ENCODE data around the gene TMEM121B.

Gene TMEM121B

GRCh38 chr22:17109976-17110375, 11.2 kb downstream of the TMEM121B start:
- DNase-seq (ENCODE audit: low read depth): no peak

- DNase-seq (ENCODE audit: low read depth): no peak
These were observed 11.9 kb downstream of the TMEM121B start for GRCh38 chr22:17109113-17109865.

GRCh38 chr22:17108256-17109112, 12.7 kb downstream of the TMEM121B start:
- DNase-seq (ENCODE audit: low read depth): no peak

- DNase-seq (ENCODE audit: low read depth): no peak
These were observed 13.7 kb downstream of the TMEM121B start for GRCh38 chr22:17107547-17107810.

- DNase-seq (ENCODE audit: low read depth): no peak
These were observed 14.2 kb downstream of the TMEM121B start for GRCh38 chr22:17106785-17107546.

- no peak for DNase-seq (ENCODE audit: low read depth)
These were observed 14.9 kb downstream of the TMEM121B start for GRCh38 chr22:17106161-17106784.

GRCh38 chr22:17105143-17106129, 15.7 kb downstream of the TMEM121B start:
- no peak for DNase-seq (ENCODE audit: low read depth)

- DNase-seq (ENCODE audit: low read depth): no peak
These were observed 16.7 kb downstream of the TMEM121B start for GRCh38 chr22:17104336-17104935.

GRCh38 chr22:17103351-17103750, 17.8 kb downstream of the TMEM121B start:
- no peak for DNase-seq (ENCODE audit: low read depth)

GRCh38 chr22:17102297-17102667, 18.9 kb downstream of the TMEM121B start:
- DNase-seq (ENCODE audit: low read depth): no peak

- no peak for DNase-seq (ENCODE audit: low read depth)
These were observed 19.5 kb downstream of the TMEM121B start for GRCh38 chr22:17101475-17102296.

GRCh38 chr22:17100621-17101020, 20.5 kb downstream of the TMEM121B start:
- no peak for DNase-seq (ENCODE audit: low read depth)

- no peak for DNase-seq (ENCODE audit: low read depth)
These were observed 22.8 kb downstream of the TMEM121B start for GRCh38 chr22:17098379-17098819.

- DNase-seq (ENCODE audit: low read depth): no peak
These were observed 23.5 kb downstream of the TMEM121B start for GRCh38 chr22:17097701-17098100.

GRCh38 chr22:17097062-17097461, 24.1 kb downstream of the TMEM121B start:
- DNase-seq (ENCODE audit: low read depth): no peak

- DNase-seq (ENCODE audit: low read depth): no peak
These were observed 25.1 kb downstream of the TMEM121B start for GRCh38 chr22:17096071-17096470.

- no peak for DNase-seq (ENCODE audit: low read depth)
These were observed 25.6 kb downstream of the TMEM121B start for GRCh38 chr22:17095538-17095937.

- no peak for DNase-seq (ENCODE audit: low read depth)
These were observed 28.1 kb downstream of the TMEM121B start for GRCh38 chr22:17093081-17093480.

GRCh38 chr22:17091851-17092250, 29.3 kb downstream of the TMEM121B start:
- DNase-seq (ENCODE audit: low read depth): no peak

- no peak for DNase-seq (ENCODE audit: low read depth)
These were observed 30.6 kb downstream of the TMEM121B start for GRCh38 chr22:17090550-17090949.
